CD4-positive, alpha-beta T cell treated with Interleukin-15 for 4 hours (primary cell): ENCODE results near the gene DCTN5.
"Not testable (repeated sequence)": the region's sequence is repeated elsewhere in the genome, so short reads cannot be mapped to it uniquely, and the experiment has no call there.

ENCODE experiments used
- DNase-seq: peaks from one replicate; pipeline ENCODE4 v3.0.0-alpha.2; 2020; ENCODE audit warnings: low spot score

The DCTN5 gene

DNA sequence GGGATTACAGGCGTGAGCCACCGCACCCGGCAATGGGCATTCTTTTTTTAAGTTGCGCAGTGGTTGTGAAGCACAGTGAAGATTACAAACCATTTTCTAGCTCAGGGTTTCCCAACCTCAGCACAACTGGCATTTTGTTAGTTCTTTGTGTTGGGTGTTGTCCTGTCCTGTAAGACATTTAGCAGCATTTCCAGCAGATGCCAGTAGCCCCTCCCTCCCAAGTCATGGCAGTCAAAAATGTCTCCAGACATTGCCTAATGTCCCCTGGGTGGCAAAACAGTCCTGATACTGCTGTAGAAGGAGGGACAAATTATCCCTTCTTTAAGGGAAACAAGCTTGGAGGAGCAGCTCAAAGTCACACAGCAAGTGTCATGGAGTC lies 53.0 kb downstream of the DCTN5 start:
- no peak for DNase-seq

DNA sequence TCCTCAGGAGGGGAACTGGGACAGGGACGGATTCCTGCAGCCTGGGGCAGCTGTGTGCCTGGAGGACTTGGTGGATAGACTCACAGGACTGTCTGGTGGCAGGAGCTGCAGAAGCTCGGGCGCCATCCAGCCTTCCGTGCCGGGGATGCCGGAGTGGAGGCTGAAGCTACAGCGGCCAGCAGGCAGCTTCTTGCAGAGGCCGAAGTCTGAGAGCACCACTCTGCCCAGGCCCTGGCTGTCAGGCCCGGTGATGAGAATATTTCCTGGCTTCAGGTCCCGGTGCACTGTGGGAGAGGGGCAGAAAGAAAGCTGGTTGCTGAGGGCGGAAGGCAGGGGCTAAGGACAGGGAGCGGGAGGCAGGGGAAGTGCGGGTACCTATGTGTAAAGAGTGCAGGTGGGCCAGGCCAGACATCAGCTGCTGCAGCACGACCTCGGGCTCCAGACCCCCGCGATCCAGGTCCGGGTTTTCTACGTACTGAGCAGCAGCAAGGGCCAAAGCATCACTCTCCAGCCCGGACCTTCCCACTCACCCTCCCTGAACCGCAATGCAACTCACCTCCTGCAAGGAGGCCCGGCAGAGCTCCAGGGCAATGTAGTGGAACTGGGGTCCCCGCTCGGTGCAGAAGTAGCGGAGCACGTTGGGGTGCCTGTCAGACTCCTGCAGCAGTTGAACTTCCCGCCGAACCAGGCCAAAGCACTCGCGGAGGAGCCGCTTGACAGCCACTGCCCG lies 53.5 kb downstream of the DCTN5 start:
- DNase-seq = no peak

DNA sequence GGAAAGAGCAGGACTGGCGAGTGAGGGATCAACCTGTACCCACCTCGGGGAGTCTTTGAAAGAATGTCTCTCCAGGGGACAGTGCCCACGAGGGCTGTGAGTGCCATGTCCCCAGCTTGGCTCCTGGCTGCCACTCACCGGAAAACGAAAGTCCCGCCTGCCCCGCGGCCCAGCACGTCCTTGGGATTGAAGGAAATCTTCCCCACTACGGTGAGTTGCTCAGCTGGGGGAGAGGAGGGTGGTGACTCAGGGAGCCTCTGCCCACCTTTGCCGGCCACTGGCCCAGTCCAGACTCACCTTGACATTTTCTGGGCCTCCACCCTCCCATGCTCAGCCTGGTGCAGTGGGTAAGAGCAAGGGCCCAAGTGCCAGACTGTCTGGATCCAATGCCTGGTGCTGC lies 54.5 kb downstream of the DCTN5 start:
- no peak for DNase-seq

DNA sequence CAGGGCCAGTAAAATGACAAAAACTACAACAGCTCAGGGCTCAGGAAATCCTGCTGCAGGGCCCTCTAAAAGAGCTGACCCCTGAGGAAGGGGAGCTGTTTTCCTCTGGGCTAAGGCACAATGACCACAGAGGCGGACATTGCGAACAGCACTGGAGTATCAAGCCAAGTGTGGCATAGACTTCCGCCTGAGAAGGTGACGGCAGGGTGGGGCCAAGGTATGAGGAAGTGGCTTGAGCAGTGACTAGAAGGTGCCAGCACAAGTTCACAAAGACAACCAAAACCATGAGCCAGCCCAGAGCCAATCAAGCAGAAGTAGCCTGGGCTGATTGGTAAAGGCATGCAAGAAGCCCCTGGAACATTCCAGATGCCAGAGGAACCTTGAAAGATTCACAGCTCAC lies 57.8 kb downstream of the DCTN5 start:
- DNase-seq = peak; percentile 18

DNA sequence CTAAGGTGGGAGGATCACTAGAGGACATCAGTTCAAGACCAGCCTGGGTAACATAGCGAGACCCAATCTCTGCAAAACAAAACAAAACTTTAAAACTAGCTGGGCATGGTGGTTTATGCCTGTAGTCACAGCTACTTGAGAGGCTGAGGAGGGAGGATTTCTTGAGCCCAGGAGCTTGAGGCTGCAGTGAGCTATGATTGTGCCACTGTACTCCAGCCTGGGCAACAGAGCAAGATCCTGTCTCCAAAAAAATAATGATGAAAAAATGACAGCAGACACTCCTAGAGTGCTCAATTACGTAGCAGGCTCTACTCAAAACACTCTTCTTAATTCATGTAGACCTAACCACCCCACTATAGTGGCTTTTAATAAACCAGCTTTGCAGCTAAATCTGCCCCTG lies 58.8 kb downstream of the DCTN5 start:
- DNase-seq = no peak

DNA sequence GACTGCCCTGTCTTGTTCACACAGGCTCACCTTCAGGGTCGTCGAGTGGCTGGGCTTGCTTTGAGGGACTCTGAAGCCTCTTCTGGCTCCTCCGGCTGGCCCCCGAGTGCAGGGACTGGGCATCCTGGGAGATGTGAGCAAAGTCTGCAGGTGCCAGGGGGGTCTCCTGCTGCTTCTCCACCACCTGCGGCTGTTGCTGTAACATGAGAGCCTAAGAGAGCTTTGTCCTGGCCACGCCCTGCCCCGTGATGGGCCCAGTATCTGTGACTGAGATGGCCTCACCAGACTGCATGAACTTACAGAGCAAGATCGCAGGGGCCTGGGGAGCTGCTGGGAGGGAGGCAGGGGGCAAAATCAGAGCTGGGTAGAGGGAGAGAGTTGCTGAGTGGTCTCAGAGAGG lies 59.2 kb downstream of the DCTN5 start:
- DNase-seq = no peak

DNA sequence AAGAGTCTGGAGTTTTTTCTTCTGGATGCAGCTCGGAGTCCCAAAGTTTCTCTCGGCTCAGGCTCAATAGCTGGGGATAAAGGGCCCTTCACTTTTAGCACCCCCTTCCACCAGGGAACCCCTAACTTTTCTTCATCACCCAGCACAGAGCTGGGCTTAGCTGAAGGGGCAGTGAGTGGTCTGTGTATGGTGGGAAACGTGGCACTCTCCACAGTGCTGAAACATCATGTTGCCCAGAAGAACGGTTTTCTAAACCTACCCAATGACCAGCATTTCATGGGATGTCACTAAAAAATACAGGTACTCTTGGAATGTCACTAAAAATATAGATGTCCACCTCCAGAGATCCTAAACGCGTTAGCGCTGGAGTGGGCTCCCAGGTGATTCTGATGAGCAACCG lies 59.8 kb downstream of the DCTN5 start:
- no peak for DNase-seq

DNA sequence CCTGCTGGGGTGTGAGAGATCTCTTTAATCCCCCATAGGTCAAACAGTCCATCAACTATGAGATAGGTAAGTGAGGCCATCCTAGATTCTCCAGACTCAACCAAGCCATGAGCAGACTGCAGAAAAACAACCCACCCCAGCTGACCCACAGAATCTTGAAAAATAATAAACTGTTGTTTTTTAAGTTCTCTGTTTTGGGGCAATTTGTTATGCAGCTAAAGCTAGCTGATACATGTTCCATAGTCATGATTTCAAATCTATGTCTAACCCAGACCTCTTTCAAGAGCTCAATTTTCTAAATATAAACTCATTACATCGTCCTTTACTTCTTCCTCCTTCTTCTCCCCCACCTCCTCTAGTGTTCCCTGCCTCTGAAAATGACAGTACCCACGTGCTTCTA lies 61.7 kb downstream of the DCTN5 start:
- DNase-seq = no peak

DNA sequence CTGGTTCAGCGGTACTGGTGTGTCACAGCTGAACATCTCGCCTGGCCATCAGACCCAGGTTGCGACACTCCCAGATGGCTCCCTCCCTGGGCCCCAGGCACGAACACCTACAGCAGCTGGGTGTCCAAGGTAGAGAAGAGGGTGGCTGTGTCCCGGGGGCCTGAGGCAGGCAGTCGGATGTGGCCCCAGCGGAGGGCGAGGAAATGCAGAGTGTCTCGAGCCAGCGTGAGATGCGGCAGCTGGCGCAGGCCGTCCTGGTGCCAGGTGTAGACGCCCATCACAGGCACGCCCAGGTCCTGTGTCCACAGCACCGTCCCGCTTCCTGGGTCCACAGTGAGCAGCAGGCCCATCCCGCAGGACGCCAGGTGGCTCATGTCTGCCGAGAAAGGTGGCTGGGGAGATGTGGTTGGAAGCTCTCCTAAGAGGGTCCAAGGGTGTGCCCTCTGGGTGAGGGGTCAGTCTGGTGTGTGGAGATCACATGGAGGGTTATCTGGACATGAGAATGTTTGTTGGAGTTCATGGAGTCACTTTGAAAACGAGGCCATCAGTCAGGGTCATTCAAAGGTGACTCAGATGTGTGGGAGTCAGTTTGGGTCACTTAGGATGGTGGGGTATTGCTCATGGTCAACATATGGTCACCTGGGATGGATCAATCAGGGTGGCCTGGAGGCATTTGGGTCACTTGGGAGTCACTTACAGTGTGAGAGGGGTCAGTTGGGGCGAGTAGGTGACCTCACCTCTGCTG lies 63.7 kb downstream of the DCTN5 start:
- DNase-seq = no peak

DNA sequence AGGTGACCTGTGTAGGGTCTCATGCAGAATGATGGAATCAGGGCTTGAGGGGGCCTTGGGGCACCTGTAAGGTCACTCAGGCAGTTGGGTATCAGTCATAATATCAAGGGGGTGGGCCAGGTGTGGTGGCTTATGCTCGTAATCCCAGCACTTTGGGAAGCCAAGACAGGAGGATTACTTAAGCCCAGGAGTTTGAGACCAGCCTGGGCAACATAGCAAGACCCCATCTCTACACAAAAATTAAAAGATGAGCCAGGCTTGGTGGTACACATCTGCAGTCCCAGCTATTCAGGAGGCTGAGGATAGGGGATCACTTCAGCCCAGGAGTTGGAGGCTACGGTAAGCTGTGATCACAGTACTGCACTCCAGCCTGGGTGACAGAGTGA lies 64.2 kb downstream of the DCTN5 start:
- no peak for DNase-seq

DNA sequence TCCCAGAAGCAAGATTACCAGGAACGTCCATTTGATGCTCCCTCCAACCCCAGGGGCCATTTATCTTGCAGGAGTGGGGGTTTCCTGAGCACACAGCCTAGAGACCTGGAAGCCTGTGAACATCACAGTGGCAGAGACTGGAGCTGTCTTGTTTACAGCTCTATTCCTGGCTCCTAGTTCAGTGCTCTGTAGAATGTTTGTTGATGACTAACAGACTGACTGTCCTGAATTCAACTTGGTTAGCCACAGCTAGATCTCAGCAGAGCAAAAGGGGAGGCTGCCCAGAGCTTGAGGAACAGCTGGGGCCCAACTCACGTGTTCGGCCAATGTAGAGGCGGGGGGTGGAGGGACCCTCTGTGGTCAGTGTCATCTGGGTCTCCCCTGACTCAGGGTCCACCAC lies 65.2 kb downstream of the DCTN5 start:
- DNase-seq = no peak

DNA sequence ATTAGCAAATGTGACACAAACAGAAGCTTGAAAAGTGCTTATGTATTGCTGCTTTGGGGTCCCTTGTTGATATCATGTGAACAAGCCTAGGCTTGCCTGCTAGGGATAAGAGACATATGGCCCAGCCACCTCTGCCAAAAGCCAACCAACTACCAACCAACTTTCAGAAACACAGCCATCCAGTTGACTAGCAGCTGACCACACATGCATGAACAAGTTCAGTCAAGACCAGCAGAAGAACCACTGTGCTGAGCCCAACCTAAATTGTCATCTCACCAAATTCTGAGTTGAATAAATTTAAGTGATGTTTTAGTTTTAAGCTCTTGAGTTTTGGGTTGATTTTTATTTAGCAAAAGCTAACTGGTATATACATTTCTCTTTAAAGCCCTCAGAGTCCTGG lies 68.3 kb downstream of the DCTN5 start:
- no peak for DNase-seq

DNA sequence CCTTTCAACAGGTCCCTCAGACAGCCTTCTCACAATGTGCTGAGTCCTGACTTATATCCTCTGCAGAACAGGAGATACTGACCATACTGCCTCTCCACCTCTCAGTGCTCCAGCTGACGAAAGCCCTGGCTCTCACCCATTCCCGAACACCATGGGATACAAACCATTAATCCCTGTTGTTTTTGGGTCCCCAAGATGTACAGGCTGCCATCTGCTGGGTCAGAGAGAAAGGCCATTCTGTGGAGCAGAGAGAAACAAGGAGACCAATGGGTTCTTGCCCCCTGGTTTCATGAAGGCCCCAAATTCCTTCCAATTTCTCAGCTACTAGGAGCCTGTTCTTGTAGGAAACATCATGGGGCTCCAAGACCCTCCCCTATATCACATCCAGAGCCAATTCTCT lies 68.7 kb downstream of the DCTN5 start:
- DNase-seq = no peak

DNA sequence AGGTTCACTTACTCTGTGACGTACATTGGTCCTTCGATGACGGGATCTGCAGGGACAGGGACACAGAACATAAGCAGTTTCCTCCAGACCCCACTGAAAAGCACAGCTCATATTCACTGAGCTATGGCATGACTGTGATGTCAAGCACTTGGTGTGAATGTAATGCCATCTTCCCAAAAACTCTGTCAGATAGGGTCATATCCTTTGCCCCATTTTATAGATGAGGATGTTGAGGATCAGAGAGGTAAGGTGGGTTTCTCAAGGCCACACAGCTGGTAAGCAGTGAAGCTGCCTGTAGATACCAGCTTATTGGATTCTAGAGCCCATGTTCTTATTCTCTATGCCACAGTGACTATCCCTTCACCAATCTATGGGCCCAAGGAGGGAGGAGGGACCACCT lies 69.2 kb downstream of the DCTN5 start:
- DNase-seq = no peak

DNA sequence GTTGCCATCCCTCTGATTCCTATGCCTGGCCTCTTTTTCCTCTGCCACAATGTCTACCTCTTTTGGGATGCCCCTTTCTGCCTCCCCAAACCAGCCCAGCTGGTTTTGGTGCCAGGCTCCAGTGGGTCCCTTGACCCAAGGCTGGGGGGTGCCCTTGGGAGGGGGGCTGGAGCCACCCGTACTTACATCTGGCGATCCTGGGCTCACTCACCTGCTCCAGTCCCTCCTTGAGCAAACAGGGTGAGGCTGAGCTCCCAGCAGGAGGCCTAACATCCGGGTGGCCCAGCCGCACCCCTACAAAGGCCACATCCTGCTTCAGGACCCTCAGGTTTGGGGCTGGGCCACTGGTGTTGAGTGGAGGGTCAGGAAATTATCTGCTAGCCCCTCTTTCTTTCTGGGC lies 70.5 kb downstream of the DCTN5 start:
- DNase-seq = no peak

DNA sequence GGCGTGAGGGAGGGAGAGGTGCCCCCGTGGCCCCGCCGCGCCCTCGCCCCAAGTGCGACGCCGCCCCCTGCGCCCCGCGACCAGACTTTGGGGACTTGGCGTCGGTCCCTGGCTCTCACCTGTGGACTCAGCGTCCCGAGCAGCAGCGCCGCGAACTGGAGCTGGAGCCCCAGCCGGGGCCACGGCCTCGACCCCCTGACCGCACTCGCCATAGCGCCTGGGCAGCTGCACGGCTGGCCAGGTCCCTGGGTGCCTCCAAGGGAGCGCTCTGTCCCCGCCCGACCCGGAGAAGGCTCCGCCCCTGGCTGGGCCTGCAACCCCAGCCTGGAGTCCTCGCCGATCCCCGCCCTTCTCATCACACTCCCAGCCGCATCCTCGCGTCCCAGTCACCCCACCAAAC lies 71.7 kb downstream of the DCTN5 start, which contains the start of gene ERN2:
TSS of gene ERN2 (minus strand) at position 247 of the 400 bp plus-strand sequence. CDS start at position 212, 35 bp downstream.
- no peak for DNase-seq

DNA sequence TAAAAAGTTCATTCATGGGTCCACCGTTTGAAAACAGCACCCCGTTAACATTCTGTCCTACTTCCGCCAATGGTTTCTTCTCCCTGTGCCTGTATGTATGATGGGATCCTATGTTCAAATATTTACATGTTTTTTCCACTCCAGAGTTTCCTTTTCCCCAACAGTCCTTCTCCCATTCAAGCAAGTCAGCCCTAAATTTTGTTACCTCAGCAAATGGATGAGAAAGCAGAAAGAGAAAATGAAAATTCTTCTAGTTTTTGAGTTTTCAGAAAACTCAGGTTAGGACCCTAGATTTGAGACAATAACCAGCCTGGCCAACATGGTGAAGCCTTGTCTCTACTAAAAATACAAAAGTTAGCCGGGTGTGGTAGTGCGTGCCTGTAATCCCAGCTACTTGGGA lies 75.2 kb downstream of the DCTN5 start:
- no peak for DNase-seq

DNA sequence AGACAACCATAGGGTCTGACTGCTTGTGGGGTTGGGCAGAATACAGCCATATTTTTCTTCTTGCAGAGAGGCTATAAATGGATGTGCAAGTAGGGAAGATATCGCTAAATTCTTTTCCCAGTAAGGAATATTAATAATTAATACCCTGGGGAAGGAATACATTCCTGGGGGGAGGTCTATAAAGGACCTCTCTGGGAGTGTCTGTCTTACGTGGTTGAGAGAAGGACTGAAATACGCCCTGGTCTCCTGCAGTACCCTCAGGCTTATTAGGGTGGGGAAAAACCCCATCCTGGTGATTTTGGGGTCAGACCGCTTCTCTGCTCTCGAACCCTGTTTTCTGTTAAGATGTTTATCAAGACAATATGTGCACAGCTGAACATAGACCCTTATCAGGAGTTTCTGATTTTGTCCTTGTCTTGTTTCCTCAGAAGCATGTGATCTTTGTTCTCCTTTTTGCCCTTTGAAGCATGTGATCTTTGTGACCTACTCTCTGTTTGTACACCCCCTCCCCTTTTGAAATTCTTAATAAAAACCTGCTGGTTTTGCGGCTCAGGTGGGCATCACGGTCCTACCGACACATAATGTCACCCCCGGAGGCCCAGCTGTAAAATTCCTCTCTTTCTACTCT lies 81.5 kb downstream of the DCTN5 start:
- DNase-seq = not testable (repeated sequence)

DNA sequence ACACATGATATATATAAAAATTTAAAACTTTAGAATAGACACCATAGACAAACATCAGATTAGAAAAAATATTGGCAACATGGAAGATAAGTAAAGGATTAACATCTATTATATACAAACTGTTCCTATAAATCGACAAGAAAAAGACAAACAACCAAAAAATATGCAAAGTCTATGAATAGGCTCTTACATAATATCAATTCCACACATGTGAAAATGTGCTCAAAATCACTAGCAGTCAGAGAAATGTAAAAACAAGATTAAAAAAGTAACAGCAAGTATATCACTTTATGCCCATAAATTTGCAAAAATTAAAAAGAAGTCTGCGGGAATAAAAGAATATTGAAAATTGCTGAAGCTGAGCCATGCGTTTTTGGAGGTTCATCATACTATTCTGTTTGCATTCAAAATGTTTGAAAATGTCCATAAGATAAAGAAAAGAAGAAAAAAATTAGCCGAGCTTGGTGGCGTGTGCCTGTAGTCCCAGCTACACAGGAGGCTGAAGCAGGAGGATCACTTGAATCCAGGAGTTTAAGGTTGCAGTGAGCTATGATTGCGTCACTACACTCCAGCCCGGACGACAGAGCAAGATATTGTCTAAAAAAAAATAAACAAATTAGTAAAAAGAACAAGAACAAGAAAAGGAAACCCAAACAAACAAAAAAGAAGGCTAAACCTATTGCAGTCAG lies 83.0 kb downstream of the DCTN5 start:
- no peak for DNase-seq

DNA sequence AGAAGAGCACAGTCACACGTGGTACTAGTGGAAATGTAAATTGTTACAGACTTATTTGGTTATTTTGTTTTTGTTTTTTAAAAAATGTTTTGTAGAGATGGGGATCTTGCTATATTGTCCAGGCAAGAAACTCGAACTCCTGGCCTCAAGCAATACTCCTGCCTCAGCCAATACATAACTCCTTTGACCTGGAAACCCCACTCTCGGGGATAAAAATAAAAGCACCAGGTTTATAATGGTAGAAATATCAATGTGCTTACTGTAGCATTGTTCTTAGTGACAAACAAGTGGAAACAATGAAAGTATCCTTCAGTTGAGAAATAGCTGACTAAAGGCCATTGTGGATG lies 83.5 kb downstream of the DCTN5 start:
- no peak for DNase-seq

DNA sequence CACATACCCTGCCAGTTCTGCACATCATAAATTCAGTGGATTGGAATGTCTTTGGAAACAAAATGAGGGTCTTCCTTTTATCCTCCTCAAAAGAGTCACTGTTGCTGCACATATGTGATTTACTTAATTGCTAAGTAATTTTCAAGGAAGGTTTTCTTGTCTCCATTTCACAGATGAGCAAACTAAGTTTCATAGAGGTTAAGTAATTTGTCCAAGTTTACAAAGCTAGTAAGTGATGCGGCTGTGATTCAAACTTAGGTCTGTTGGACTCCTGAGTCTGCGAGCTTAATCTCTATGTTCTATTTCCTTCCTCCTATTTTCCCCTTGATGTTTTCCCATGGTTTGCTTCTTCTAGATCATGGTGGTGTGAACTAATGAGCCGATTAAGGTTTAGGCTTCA lies 85.4 kb downstream of the DCTN5 start:
- no peak for DNase-seq
